ENCODE results near the gene RNF7. TPM values are rescaled to one million over a fixed set of nuclear protein-coding genes. Genes with fewer than 3 reads are reported as not detected.

RNF7 gene
- total RNA-seq, 1 donor from 2014 or later, result 82.6 TPM

DNA sequence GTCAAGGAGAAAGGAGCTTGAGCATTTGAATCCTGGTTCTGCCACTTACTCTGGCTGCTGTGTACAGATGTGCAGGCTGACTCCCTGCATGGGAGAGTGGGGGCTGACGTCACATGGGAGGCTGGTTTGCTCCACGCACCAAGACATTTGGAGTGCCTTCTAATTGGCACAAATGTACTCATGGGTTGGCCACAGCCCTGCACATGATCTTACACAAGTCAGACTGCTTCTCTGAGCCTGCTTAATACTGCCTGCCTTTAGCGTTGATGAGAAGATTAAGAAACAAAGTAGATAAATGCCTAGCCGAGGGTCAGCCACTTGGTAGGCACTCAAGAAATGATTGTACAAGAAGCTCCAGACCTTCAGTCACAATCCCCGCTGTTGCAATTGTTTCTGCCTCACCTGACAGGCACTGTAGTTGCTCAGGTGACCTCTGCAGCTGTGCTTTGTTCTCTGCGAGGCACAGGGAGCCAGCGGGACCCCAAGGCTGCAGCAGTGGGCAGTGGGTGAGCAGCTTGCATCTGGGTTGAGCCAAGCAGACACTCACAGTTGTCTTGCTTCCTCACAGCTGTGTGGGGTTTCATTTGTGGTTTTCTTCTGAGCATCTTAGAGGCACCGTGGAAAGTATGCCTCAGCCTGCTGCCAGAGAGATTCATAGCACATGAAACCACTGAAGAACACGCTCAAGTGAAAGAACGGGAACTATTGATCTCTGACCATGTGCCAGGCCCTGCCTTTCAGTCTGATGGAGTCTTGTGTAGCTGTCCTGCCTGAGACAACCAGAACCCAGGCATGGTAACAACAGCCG lies 58.2 kb downstream of the RNF7 start:
- intact Hi-C loops (cut with DNase I), result loop anchor here (5.0 kb wide), 1 partner anchor 59 kb away; the partner anchor contains the start of gene RNF7
- DNase-seq (ENCODE audit: missing footprints), result peak; percentile 82
- peak; percentile 80 for ATAC-seq

Other genes starting within 250 kb of the RNF7 start
- not detected for gene GRK7, start 25.1 kb downstream of the RNF7 start, total RNA-seq
- gene ATP1B3, start 138.3 kb downstream of the RNF7 start, total RNA-seq, result 39.7 TPM

All from Right ventricle myocardium inferior (tissue), 1 donor.